ENCODE results near the gene KLC3. TPM values are rescaled to one million over a fixed set of nuclear protein-coding genes. Genes with fewer than 3 reads are reported as not detected.

Gene KLC3
- 8.6 and 8.9 TPM in 2 replicates for total RNA-seq

- no peak for DNase-seq (ENCODE audit: low read depth)
- Histone ChIP-seq H3K27me3 (ENCODE audit: control insufficient read depth, insufficient read depth, low read length) (peaks cover 16% of the 10 kb centered on the region), H3K36me3 (ENCODE audit: control insufficient read depth, insufficient read depth, low read length) (no peaks in the 10 kb centered on the region), H3K4me3 (ENCODE audit: low read depth, low read length) (peak within 1 kb of the TSS; percentile 29)
- TF ChIP-seq CTCF (IDR thresholded peaks at IDR 0.05; ENCODE audit: insufficient read depth, low read length, poor library complexity, severe bottlenecking), result no peak
Measured at GRCh38 chr19:45340232-45340898, at the start of gene KLC3. KLC3 (plus strand) TSS chr19:45340750; CDS start chr19:45345542, 4,792 bp downstream.

- no peak for TF ChIP-seq CTCF (IDR thresholded peaks at IDR 0.05; ENCODE audit: insufficient read depth, low read length, poor library complexity, severe bottlenecking)
- no peaks in the 10 kb centered on the region for H3K27me3 ChIP-seq (ENCODE audit: control insufficient read depth, insufficient read depth, low read length)
- DNase-seq (ENCODE audit: low read depth), result no peak
- no peak overlapping the region for H3K4me3 ChIP-seq (ENCODE audit: low read depth, low read length)
- H3K36me3 ChIP-seq (ENCODE audit: control insufficient read depth, insufficient read depth, low read length), result no peaks in the 10 kb centered on the region
Measured at GRCh38 chr19:45291834-45292233, 48.7 kb upstream of the KLC3 start.

GRCh38 chr19:45293682-45294081, 46.9 kb upstream of the KLC3 start:
- Histone ChIP-seq H3K27me3 (ENCODE audit: control insufficient read depth, insufficient read depth, low read length) (no peaks in the 10 kb centered on the region), H3K4me3 (ENCODE audit: low read depth, low read length) (no peak overlapping the region), H3K36me3 (ENCODE audit: control insufficient read depth, insufficient read depth, low read length) (no peaks in the 10 kb centered on the region)
- no peak for TF ChIP-seq CTCF (IDR thresholded peaks at IDR 0.05; ENCODE audit: insufficient read depth, low read length, poor library complexity, severe bottlenecking)
- no peak for DNase-seq (ENCODE audit: low read depth)

GRCh38 chr19:45294291-45295029, 46.1 kb upstream of the KLC3 start:
- no peaks in the 10 kb centered on the region for H3K27me3 ChIP-seq (ENCODE audit: control insufficient read depth, insufficient read depth, low read length)
- no peak for TF ChIP-seq CTCF (IDR thresholded peaks at IDR 0.05; ENCODE audit: insufficient read depth, low read length, poor library complexity, severe bottlenecking)
- H3K36me3 ChIP-seq (ENCODE audit: control insufficient read depth, insufficient read depth, low read length), result no peaks in the 10 kb centered on the region
- no peak for DNase-seq (ENCODE audit: low read depth)
- no peak overlapping the region for H3K4me3 ChIP-seq (ENCODE audit: low read depth, low read length)

GRCh38 chr19:45295873-45296272, 44.7 kb upstream of the KLC3 start:
- Histone ChIP-seq H3K4me3 (ENCODE audit: low read depth, low read length) (no peak overlapping the region), H3K36me3 (ENCODE audit: control insufficient read depth, insufficient read depth, low read length) (no peaks in the 10 kb centered on the region), H3K27me3 (ENCODE audit: control insufficient read depth, insufficient read depth, low read length) (no peaks in the 10 kb centered on the region)
- no peak for DNase-seq (ENCODE audit: low read depth)
- no peak for TF ChIP-seq CTCF (IDR thresholded peaks at IDR 0.05; ENCODE audit: insufficient read depth, low read length, poor library complexity, severe bottlenecking)

All from kidney epithelial cell (primary cell).